OCI-LY7 (cell line): ENCODE data around the gene KDM4D. TPM values are rescaled to one million over a fixed set of nuclear protein-coding genes. Genes with fewer than 3 reads are reported as not detected.

Source experiments
- BruUV-seq: library from RNA; stranded (reverse); fragments of 400-500 nt; replicated peaks from 2 replicates; lab custom pipeline; 2021; lab: Mats Ljungman, UMichigan
- CTCF ChIA-PET: fragments of 300-600 bp; sonication (Branson Sonifier 250); formaldehyde crosslinking; loops from one replicate; lab custom pipeline; 2022; ENCODE audit warnings: antibody characterized with exemption; ENCODE audit not compliant: unreplicated experiment; lab: Charles Lee
- POLR2A ChIA-PET: fragments of 300-600 bp; sonication (Branson Sonifier 250); formaldehyde crosslinking; loops from one replicate; lab custom pipeline; 2022; ENCODE audit warnings: antibody characterized with exemption; lab: Charles Lee
- DNase-seq: peaks from one replicate; pipeline ENCODE4 v3.0.0-alpha.2; 2015; ENCODE audit warnings: low spot score
- H2AFZ ChIP-seq: fragments of 200-600 bp; sonication (generic), shearing (Covaris generic); 2 replicates; pipeline ENCODE4 v1.6.1; 2014; ENCODE audit warnings: mild to moderate bottlenecking, antibody characterized with exemption, low read length, moderate library complexity
- H3K27ac ChIP-seq: fragments of 200-600 bp; sonication (generic); 2 replicates; pipeline ENCODE4 v1.5.1; 2014; ENCODE audit warnings: mixed run types, low read depth, mild to moderate bottlenecking, moderate library complexity, low read length, inconsistent platforms; ENCODE audit not compliant: poor library complexity, severe bottlenecking
- H3K36me3 ChIP-seq: fragments of 200-600 bp; sonication (generic); 2 replicates; pipeline ENCODE4 v1.6.1; 2014; ENCODE audit warnings: mild to moderate bottlenecking, antibody characterized with exemption, low read length, moderate library complexity, mixed read lengths; ENCODE audit not compliant: insufficient read depth
- H3K4me1 ChIP-seq: fragments of 200-600 bp; sonication (generic); 2 replicates; pipeline ENCODE4 v1.5.1; 2014; ENCODE audit warnings: mild to moderate bottlenecking, low read length; ENCODE audit not compliant: insufficient read depth, poor library complexity, severe bottlenecking
- H3K4me2 ChIP-seq: fragments of 200-600 bp; sonication (generic); 2 replicates; pipeline ENCODE4 v1.6.1; 2014; ENCODE audit warnings: mild to moderate bottlenecking, low read length
- H3K4me3 ChIP-seq: fragments of 200-600 bp; sonication (generic); 2 replicates; pipeline ENCODE4 v1.5.1; 2014; ENCODE audit warnings: mild to moderate bottlenecking, low read depth, low read length; ENCODE audit not compliant: poor library complexity, severe bottlenecking
- H3K79me2 ChIP-seq: fragments of 200-600 bp; sonication (generic); 2 replicates; pipeline ENCODE4 v1.6.1; 2016; ENCODE audit warnings: low read depth, mild to moderate bottlenecking, low read length, moderate library complexity, mixed read lengths; ENCODE audit not compliant: insufficient read depth
- H3K9me2 ChIP-seq: fragments of 200-600 bp; sonication (generic); 2 replicates; pipeline ENCODE4 v1.6.1; 2016; ENCODE audit warnings: mild to moderate bottlenecking, low read length, mixed read lengths; ENCODE audit not compliant: insufficient read depth
- H3K9me3 ChIP-seq: fragments of 200-600 bp; sonication (generic); 2 replicates; pipeline ENCODE4 v1.6.1; 2014; ENCODE audit warnings: mild to moderate bottlenecking, mixed run types, low read length, mixed read lengths
- H4K20me1 ChIP-seq: fragments of 200-600 bp; sonication (generic); 2 replicates; pipeline ENCODE4 v1.6.1; 2014; ENCODE audit warnings: mild to moderate bottlenecking, antibody characterized with exemption, low read length, moderate library complexity, mixed read lengths; ENCODE audit not compliant: insufficient read depth
- EZH2phosphoT487 ChIP-seq: fragments of 200-600 bp; sonication (generic); IDR thresholded peaks from 2 replicates; pipeline ENCODE4 v1.6.1; 2018; ENCODE audit warnings: low read depth, borderline replicate concordance, mild to moderate bottlenecking, mixed run types, antibody characterized with exemption, low read length, moderate library complexity, mixed read lengths
- intact Hi-C: fragments of 100-400 bp; cut with micrococcal nuclease; formaldehyde crosslinking; loops from one replicate; pipeline ENCODE4 v1.10.0; 2022; ENCODE audit not compliant: unreplicated experiment
- total RNA-seq, 2 experiments: library from RNA; depleted of rRNA in 1 of 2; stranded (reverse); fragments of >200 nt in 1 of 2; shearing (Covaris generic) in 1 of 2; gene quantifications; 2 replicates each; pipeline ENCODE4 v1.2.3, GENCODE V29; 2014 to 2022
- TF ChIP-seq, protein P1 (sequence below): fragments of 200-600 bp; sonication (generic); conservative IDR thresholded peaks from 2 replicates; pipeline ENCODE4 v1.5.1; 2014; ENCODE audit warnings: mild to moderate bottlenecking, antibody characterized with exemption, low read length, moderate library complexity, mixed read lengths

The KDM4D gene
- total RNA-seq, 2 experiments from 2014 or later: 1.0 to 1.6 TPM

DNA sequence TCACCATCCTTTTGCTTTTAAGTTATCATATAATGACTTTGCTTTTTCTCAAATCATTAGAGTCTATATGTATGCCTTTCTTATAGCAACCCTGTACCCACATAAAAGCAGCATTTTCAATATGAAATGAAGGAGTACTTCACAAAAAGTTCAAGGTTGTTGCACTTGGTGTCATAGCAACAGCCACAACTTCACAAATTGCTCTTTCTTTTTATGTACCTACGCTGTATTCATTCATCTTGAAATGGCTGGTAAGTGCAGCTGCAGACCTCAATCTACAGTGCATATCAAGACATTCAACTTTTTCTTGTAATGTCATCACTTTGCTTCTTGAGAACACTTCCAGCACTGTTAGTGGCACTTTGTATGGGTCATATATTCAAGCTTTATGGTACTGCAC, 18.8 kb upstream of the KDM4D start:
- H3K4me2 ChIP-seq: no peak overlapping the region
- no peak overlapping the region for H3K27ac ChIP-seq
- ChIA-PET CTCF (no interaction called here), POLR2A (no interaction called here)
- H3K36me3 ChIP-seq: peaks cover 8% of the 10 kb centered on the region; the same call in 1 of the 2 replicates
- no peak overlapping the region for H3K4me3 ChIP-seq
- intact Hi-C loops: no loop called here
- BruUV-seq: no TSS peak
- no peaks in the 10 kb centered on the region for H3K9me2 ChIP-seq
- no peak overlapping the region for H2AFZ ChIP-seq
- no peaks in the 10 kb centered on the region for H4K20me1 ChIP-seq
- no peaks in the 10 kb centered on the region for H3K4me1 ChIP-seq
- DNase-seq: no peak
- H3K9me3 ChIP-seq: no peaks in the 10 kb centered on the region
- H3K79me2 ChIP-seq: no peaks in the 10 kb centered on the region
- TF ChIP-seq, protein P1, sequence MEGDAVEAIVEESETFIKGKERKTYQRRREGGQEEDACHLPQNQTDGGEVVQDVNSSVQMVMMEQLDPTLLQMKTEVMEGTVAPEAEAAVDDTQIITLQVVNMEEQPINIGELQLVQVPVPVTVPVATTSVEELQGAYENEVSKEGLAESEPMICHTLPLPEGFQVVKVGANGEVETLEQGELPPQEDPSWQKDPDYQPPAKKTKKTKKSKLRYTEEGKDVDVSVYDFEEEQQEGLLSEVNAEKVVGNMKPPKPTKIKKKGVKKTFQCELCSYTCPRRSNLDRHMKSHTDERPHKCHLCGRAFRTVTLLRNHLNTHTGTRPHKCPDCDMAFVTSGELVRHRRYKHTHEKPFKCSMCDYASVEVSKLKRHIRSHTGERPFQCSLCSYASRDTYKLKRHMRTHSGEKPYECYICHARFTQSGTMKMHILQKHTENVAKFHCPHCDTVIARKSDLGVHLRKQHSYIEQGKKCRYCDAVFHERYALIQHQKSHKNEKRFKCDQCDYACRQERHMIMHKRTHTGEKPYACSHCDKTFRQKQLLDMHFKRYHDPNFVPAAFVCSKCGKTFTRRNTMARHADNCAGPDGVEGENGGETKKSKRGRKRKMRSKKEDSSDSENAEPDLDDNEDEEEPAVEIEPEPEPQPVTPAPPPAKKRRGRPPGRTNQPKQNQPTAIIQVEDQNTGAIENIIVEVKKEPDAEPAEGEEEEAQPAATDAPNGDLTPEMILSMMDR: no peak
- TF ChIP-seq EZH2phosphoT487: no peak

DNA sequence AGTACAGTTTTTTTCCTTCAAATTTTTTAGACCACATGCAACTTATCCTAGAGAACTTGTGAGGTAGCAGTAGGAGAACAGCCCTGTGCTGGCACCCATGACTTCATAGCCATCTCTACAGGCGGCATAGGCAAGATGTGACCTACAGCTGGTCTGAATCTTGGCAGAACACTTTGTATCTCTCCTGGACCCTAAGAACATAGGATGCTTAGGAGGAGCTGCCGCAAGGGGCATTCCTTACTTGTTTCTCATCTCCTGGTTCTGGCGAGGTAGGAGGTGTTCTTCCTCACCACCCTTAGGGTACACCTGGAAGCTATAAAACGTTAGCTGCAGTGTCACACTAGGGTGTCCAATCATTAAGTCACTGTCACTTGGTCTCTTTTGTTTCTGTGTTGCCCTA, 16.5 kb upstream of the KDM4D start:
- H3K79me2 ChIP-seq: no peaks in the 10 kb centered on the region
- TF ChIP-seq EZH2phosphoT487: no peak
- TF ChIP-seq, protein P1: no peak
- no TSS peak for BruUV-seq
- DNase-seq: no peak
- no peaks in the 10 kb centered on the region for H3K4me1 ChIP-seq
- 0 out of 2 replicates have a peak, but pooled peaks cover 4% of the 10 kb centered on the region for H4K20me1 ChIP-seq
- no peak overlapping the region for H3K27ac ChIP-seq
- no peak overlapping the region for H3K4me3 ChIP-seq
- ChIA-PET POLR2A (interaction anchor here (0.6 to 1.0 kb wide), 2 partner anchors 16 to 955 kb away, joined by 3 to 6 read pairs; no protein-coding TSS in a partner anchor), CTCF (no interaction called here)
- H2AFZ ChIP-seq: no peak overlapping the region
- no peaks in the 10 kb centered on the region for H3K9me3 ChIP-seq
- no peak overlapping the region for H3K4me2 ChIP-seq
- intact Hi-C loops: no loop called here
- peaks cover 28% of the 10 kb centered on the region for H3K36me3 ChIP-seq
- no peaks in the 10 kb centered on the region for H3K9me2 ChIP-seq

DNA sequence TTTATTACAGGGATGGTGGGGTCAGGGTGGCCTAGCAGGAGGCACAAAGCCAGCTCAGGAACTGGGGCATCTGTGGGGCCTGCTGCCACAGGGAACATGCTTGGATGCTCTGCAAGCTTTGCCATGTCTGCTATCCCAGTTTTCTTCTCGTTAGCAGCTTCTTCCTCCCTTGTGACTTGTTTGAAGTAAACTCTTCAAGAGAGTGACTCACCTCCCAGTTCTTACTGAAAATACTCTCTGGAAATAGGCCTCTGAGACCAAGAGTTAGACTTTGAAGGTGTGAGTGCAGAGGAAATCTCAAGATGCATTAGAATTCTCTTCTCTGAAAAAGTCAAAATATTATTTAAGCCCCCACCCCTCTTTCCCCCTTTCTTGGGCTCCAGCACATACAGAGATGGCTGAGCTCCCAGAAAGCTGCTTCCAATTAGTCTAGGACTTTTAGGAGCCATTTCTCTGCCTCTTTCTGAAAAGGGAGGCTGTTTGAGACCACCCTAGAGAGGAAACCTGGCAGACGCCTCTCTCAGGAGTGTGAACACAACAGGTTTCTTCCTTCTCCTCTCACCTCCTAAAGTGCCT, 15.3 kb upstream of the KDM4D start:
- H2AFZ ChIP-seq: no peak overlapping the region
- no peaks in the 10 kb centered on the region for H3K4me1 ChIP-seq
- 0 out of 2 replicates have a peak, but pooled peaks cover 4% of the 10 kb centered on the region for H4K20me1 ChIP-seq
- ChIA-PET CTCF (no interaction called here), POLR2A (interaction anchor here (1.0 to 1.3 kb wide), 2 partner anchors 17 to 18 kb away, joined by 3 read pairs; no protein-coding TSS in a partner anchor)
- peaks cover 40% of the 10 kb centered on the region for H3K36me3 ChIP-seq
- H3K9me2 ChIP-seq: no peaks in the 10 kb centered on the region
- H3K4me3 ChIP-seq: no peak overlapping the region
- H3K4me2 ChIP-seq: no peak overlapping the region
- H3K9me3 ChIP-seq: no peaks in the 10 kb centered on the region
- H3K27ac ChIP-seq: no peak overlapping the region
- no peak for TF ChIP-seq EZH2phosphoT487
- TF ChIP-seq, protein P1: no peak
- no TSS peak for BruUV-seq
- intact Hi-C loops: no loop called here
- DNase-seq: no peak
- H3K79me2 ChIP-seq: no peaks in the 10 kb centered on the region
